ENCODE data around the gene MAN1C1.
"Not testable (repeated sequence)": the region's sequence is repeated elsewhere in the genome, so short reads cannot be mapped to it uniquely, and the experiment has no call there.

The MAN1C1 gene

DNA sequence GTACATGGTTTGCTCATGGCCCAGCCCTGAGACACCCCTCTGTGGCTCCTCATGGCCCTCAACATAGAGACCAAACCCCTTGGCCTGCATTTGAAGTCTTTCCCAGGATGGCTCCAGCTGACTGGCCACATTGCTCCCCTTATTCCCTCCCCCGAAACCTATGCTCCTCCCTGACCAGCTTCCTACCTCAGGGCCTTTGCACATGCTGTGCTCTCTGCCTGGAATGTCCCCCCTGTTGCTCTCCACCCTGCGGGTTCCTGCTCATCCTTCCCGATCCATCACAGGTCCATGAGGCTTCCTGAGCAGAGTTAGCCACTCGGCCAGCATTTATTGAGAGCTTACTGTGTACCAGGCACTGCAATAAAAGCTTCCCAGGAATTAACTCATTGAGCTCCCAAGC is 112.5 kb downstream of the MAN1C1 start:
- Histone ChIP-seq H3K4me1 (ENCODE audit: control insufficient read depth, insufficient read depth, low read length) (peaks cover 10% of the 10 kb centered on the region), H3K4me3 (ENCODE audit: low read length) (no peak overlapping the region), H3K9me3 (ENCODE audit: control insufficient read depth, insufficient read depth, low read length) (no peaks in the 10 kb centered on the region), H3K36me3 (ENCODE audit: control insufficient read depth, insufficient read depth, low read length) (no peaks in the 10 kb centered on the region), H3K27me3 (ENCODE audit: control insufficient read depth, insufficient read depth, low read length) (no peaks in the 10 kb centered on the region), H3K27ac (ENCODE audit: low read length) (no peak overlapping the region)
- DNase-seq (ENCODE audit: low read depth, low spot score) = no peak
- WGBS (ENCODE audit: insufficient coverage, insufficient read length) = no CpG with 5 or more reads among the region's 4 CpGs

DNA sequence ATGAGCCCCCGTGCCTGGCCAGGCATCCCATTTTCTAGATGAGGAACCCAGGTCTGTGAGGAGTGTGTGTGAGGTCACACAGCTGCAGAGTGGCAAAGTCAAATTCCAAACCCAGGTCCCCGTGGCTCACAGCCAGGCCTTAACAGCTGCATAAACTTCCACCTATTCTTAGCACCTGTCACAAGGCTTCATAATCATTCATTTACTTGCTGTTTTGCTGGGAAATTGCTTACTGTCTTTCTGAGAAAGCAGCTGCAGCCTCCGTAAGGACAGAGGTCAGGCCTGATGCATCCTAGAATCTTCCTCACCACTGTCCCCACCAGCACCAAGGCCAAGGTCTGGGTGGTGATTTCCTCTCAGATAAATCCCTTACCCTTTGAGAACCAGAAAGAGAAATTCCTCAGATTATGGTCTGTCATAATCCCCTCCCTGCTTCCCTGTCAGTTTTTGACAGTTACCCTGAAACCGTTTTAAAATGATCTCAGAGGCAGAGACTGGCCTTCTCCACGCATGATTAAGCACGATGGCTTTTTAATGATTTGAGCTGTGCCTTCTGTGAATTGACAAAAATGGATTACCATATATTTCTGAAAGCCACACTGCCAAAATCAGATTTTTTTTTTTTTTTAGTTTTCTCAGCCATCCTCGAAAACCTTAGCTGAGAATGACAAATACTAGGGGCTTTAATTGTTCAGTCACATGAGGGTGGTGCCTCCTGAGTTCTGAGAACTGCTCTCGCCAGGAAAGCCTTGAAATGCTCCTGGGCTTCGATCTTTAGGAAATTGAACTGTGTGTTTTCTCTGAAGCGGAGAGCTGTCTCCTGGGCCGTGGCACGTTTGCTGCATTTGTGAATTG is 113.4 kb downstream of the MAN1C1 start:
- no peaks in the 10 kb centered on the region for H3K36me3 ChIP-seq (ENCODE audit: control insufficient read depth, insufficient read depth, low read length)
- no peak for DNase-seq (ENCODE audit: low read depth, low spot score)
- no peaks in the 10 kb centered on the region for H3K9me3 ChIP-seq (ENCODE audit: control insufficient read depth, insufficient read depth, low read length)
- peaks cover 10% of the 10 kb centered on the region for H3K4me1 ChIP-seq (ENCODE audit: control insufficient read depth, insufficient read depth, low read length)
- no peaks in the 10 kb centered on the region for H3K27me3 ChIP-seq (ENCODE audit: control insufficient read depth, insufficient read depth, low read length)
- no CpG with 5 or more reads among the region's 12 CpGs for WGBS (ENCODE audit: insufficient coverage, insufficient read length)
- H3K4me3 ChIP-seq (ENCODE audit: low read length) = no peak overlapping the region
- no peak overlapping the region for H3K27ac ChIP-seq (ENCODE audit: low read length)

DNA sequence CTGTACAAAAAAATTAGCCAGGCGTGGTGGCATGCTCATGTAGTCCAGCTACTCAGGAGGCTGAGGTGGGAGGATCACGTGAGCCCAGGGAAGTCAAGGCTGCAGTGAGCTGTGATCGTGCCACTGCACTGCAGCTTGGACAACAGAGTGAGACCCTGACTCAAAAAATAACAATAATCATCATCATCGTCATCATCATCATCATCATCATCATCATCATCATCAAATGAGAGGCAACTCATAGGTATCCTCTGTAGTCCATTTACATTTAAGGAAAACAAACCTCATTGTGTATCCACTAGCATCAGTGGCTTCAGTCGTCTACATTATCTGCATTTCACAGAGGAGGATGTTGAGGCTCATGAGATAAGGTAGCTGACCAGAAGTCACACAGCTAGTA is 114.6 kb downstream of the MAN1C1 start:
- Histone ChIP-seq H3K27ac (ENCODE audit: low read length) (no peak overlapping the region), H3K9me3 (ENCODE audit: control insufficient read depth, insufficient read depth, low read length) (no peaks in the 10 kb centered on the region), H3K4me3 (ENCODE audit: low read length) (no peak overlapping the region), H3K4me1 (ENCODE audit: control insufficient read depth, insufficient read depth, low read length) (0 out of 2 replicates have a peak, but pooled peaks cover 4% of the 10 kb centered on the region), H3K36me3 (ENCODE audit: control insufficient read depth, insufficient read depth, low read length) (no peaks in the 10 kb centered on the region), H3K27me3 (ENCODE audit: control insufficient read depth, insufficient read depth, low read length) (no peaks in the 10 kb centered on the region)
- no CpG with 5 or more reads among the region's 5 CpGs for WGBS (ENCODE audit: insufficient coverage, insufficient read length)
- DNase-seq (ENCODE audit: low read depth, low spot score) = no peak

DNA sequence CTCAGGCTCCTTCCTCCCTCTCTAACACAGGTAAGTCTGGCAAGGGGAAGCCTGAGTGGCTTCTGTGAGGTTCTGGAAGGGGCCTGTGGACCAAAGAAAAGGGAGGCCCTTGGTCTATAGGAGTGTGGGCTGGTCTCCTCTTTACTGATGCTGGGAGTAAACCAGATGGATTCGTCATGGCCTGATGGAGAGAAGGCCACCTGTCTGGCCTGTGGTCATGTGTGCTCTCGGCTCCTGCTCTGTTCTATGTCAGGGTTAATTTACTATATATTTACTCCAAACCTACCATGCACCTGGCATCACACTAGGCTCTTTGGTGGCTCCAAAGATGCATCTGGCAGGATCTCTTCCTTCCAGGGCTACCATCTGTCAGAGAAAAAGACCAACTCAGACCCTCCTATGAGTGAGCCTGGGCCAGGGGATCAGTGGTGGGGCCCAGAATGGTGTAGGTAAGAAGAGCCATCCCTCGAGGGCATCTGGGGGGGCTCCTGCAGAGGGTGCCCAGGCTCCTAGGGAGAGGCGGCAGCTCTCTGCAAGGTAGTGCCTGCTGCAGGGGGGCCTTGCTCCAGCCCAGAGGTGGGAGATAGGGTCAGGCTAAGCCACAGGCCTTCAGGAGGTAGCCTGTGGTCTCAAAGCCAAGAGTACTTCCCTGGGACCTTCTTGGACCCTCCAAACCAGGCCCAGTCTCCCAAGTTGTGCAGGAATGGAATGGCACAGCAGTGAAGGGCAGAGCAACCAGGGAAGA is 115.2 kb downstream of the MAN1C1 start:
- Histone ChIP-seq H3K27me3 (ENCODE audit: control insufficient read depth, insufficient read depth, low read length) (no peaks in the 10 kb centered on the region), H3K36me3 (ENCODE audit: control insufficient read depth, insufficient read depth, low read length) (no peaks in the 10 kb centered on the region), H3K4me1 (ENCODE audit: control insufficient read depth, insufficient read depth, low read length) (0 out of 2 replicates have a peak, but pooled peaks cover 4% of the 10 kb centered on the region), H3K27ac (ENCODE audit: low read length) (no peak overlapping the region), H3K4me3 (ENCODE audit: low read length) (no peak overlapping the region), H3K9me3 (ENCODE audit: control insufficient read depth, insufficient read depth, low read length) (no peaks in the 10 kb centered on the region)
- no peak for DNase-seq (ENCODE audit: low read depth, low spot score)
- no CpG with 5 or more reads among the region's 4 CpGs for WGBS (ENCODE audit: insufficient coverage, insufficient read length)

DNA sequence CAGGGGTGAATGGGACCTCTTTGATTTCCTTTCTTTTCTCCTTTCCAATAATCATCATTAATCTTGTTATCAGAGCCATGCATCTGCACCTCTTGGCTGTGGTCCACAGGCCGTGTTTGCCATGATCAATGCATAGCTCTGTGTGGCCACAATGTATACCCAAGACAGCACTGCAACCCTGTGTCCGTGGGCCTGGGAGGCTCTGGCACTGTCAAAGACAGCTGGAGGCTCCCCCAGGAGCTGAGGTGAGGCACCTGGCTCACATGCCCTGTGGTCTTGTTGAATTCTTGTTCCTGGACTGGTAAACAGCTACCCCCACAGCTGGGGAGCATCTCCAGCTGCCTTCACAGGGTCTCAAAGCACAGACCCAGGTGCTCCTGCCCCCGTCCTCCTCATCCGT is 116.2 kb downstream of the MAN1C1 start:
- Histone ChIP-seq H3K36me3 (ENCODE audit: control insufficient read depth, insufficient read depth, low read length) (no peaks in the 10 kb centered on the region), H3K27ac (ENCODE audit: low read length) (no peak overlapping the region), H3K9me3 (ENCODE audit: control insufficient read depth, insufficient read depth, low read length) (no peaks in the 10 kb centered on the region), H3K4me1 (ENCODE audit: control insufficient read depth, insufficient read depth, low read length) (0 out of 2 replicates have a peak, but pooled peaks cover 4% of the 10 kb centered on the region), H3K27me3 (ENCODE audit: control insufficient read depth, insufficient read depth, low read length) (no peaks in the 10 kb centered on the region), H3K4me3 (ENCODE audit: low read length) (no peak overlapping the region)
- no CpG with 5 or more reads among the region's 4 CpGs for WGBS (ENCODE audit: insufficient coverage, insufficient read length)
- no peak for DNase-seq (ENCODE audit: low read depth, low spot score)

DNA sequence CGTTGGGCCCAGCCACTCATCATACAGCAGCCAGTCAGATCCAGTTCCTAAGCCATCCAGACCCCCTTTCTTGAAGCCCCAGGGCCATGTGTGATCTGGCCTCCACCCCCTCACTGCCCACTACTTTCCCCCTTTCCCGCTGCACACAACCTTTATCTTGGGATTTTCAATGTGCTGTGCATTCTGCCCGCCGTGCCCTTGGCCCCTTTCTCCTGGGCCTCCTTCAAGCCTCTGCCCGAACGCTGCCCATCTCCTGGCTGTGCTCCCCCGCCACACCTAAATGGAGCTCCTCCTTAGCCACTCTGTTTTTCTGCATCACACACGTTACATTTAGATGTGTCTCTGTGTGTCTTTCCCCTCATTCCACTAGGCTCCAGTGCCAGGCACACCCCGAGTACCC is 116.7 kb downstream of the MAN1C1 start:
- 0 out of 2 replicates have a peak, but pooled peaks cover 1% of the 10 kb centered on the region for H3K4me1 ChIP-seq (ENCODE audit: control insufficient read depth, insufficient read depth, low read length)
- H3K27ac ChIP-seq (ENCODE audit: low read length) = no peak overlapping the region
- H3K4me3 ChIP-seq (ENCODE audit: low read length) = no peak overlapping the region
- no peak for DNase-seq (ENCODE audit: low read depth, low spot score)
- H3K27me3 ChIP-seq (ENCODE audit: control insufficient read depth, insufficient read depth, low read length) = no peaks in the 10 kb centered on the region
- H3K9me3 ChIP-seq (ENCODE audit: control insufficient read depth, insufficient read depth, low read length) = no peaks in the 10 kb centered on the region
- no peaks in the 10 kb centered on the region for H3K36me3 ChIP-seq (ENCODE audit: control insufficient read depth, insufficient read depth, low read length)
- no CpG with 5 or more reads among the region's 9 CpGs for WGBS (ENCODE audit: insufficient coverage, insufficient read length)

DNA sequence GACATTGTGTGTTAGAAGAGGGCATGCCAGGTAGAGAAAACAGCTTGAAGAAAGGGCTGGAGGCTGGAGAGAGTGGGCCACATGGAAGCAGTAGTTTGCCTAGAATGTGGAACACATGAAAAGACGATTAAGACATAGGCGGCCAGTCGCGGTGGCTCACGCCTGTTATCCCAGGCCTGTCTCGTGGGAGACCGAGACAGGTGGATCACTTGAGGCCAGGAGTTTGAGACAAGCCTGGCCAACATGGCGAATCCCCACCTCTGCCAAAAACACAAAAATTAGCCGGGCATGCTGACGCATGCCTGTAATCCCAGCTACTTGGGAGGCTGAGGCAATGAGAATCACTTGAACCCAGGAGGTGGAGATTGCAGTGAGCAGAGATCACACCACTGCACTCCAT is 118.4 kb downstream of the MAN1C1 start:
- not testable (repeated sequence) for H3K27ac ChIP-seq (ENCODE audit: low read length); H3K27me3 ChIP-seq (ENCODE audit: control insufficient read depth, insufficient read depth, low read length); H3K4me1 ChIP-seq (ENCODE audit: control insufficient read depth, insufficient read depth, low read length); H3K4me3 ChIP-seq (ENCODE audit: low read length); H3K9me3 ChIP-seq (ENCODE audit: control insufficient read depth, insufficient read depth, low read length); DNase-seq (ENCODE audit: low read depth, low spot score); H3K36me3 ChIP-seq (ENCODE audit: control insufficient read depth, insufficient read depth, low read length)
- no CpG with 5 or more reads among the region's 10 CpGs for WGBS (ENCODE audit: insufficient coverage, insufficient read length)

DNA sequence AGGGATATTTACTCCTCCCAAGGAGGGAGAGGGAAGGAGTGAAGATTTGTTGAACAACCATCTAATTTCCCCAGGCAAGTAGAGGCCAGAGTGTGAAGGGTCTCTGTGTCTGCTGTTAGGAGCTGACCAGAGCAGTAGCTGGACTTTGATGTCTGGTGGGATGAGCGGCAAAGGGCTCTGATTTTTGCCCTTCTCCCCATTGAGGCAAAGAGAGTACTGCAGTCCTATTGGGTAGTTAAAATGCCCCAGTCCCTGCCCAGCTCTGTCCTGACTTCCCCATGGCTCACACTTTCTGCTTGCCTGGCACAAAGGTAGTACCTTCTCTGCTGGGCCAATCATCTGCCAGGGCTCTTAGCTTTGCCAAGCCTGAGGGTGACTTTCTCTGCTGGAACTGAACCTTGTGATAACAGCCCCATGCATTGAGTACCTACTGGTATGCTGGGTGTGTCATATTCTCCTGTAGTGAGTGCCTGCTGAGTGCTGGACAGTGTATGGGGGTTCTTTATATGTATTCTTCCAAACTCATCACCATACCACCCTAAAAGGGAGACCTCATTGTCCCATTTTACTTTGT is 119.5 kb downstream of the MAN1C1 start:
- H3K4me3 ChIP-seq (ENCODE audit: low read length) = no peak overlapping the region
- no peaks in the 10 kb centered on the region for H3K4me1 ChIP-seq (ENCODE audit: control insufficient read depth, insufficient read depth, low read length)

DNA sequence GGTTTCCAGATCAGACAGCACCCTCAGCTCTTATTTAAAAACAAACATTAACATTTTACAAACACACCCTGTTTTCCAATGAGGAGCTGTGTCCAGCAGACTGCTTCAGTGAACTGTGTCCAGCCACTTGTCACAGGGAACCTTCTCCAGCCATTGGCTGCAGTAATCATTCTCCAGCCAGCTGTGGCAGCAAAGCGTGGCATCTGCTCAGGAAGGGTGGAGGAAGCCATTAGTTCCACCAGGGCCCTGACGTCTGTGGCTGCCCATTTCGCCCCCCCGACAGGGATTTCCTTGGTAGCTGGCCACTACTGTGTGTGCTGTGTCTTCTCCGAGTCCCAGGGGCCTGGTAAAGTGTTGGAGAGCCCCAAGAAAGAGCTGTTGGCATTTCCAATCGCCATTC is 120.5 kb downstream of the MAN1C1 start:
- Histone ChIP-seq H3K4me3 (ENCODE audit: low read length) (no peak overlapping the region), H3K4me1 (ENCODE audit: control insufficient read depth, insufficient read depth, low read length) (no peaks in the 10 kb centered on the region), H3K36me3 (ENCODE audit: control insufficient read depth, insufficient read depth, low read length) (no peaks in the 10 kb centered on the region), H3K27me3 (ENCODE audit: control insufficient read depth, insufficient read depth, low read length) (no peaks in the 10 kb centered on the region), H3K27ac (ENCODE audit: low read length) (no peak overlapping the region), H3K9me3 (ENCODE audit: control insufficient read depth, insufficient read depth, low read length) (no peaks in the 10 kb centered on the region)
- no CpG with 5 or more reads among the region's 6 CpGs for WGBS (ENCODE audit: insufficient coverage, insufficient read length)
- no peak for DNase-seq (ENCODE audit: low read depth, low spot score)

More for the DNA sequence above, 119.5 kb downstream of the MAN1C1 start:
- DNase-seq (ENCODE audit: low read depth, low spot score) = no peak
- Histone ChIP-seq H3K36me3 (ENCODE audit: control insufficient read depth, insufficient read depth, low read length) (no peaks in the 10 kb centered on the region), H3K27me3 (ENCODE audit: control insufficient read depth, insufficient read depth, low read length) (no peaks in the 10 kb centered on the region), H3K9me3 (ENCODE audit: control insufficient read depth, insufficient read depth, low read length) (no peaks in the 10 kb centered on the region), H3K27ac (ENCODE audit: low read length) (no peak overlapping the region)
- WGBS (ENCODE audit: insufficient coverage, insufficient read length) = no CpG with 5 or more reads among the region's 1 CpG

DNA sequence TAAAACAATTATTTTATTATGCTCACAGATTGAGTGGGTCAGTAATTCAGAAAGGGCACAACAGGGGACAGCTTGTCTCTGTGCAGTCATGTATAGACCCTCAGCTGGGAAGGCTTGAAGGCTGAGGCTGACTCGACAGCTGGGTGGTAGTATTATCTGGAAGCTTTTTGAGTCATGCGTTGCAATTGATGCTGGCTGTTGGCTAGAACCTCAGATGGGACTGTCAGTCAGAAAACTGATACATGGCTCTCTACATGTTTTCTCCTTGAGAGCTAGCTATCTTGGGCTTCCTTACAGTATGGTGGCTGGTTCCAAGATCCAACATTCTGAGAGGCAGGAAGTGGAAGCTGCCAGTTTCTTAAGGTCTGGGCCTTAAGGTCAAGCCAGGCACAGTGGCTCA is 121.9 kb downstream of the MAN1C1 start:
- Histone ChIP-seq H3K9me3 (ENCODE audit: control insufficient read depth, insufficient read depth, low read length) (no peaks in the 10 kb centered on the region), H3K4me1 (ENCODE audit: control insufficient read depth, insufficient read depth, low read length) (no peaks in the 10 kb centered on the region), H3K27ac (ENCODE audit: low read length) (no peak overlapping the region), H3K4me3 (ENCODE audit: low read length) (no peak overlapping the region), H3K36me3 (ENCODE audit: control insufficient read depth, insufficient read depth, low read length) (no peaks in the 10 kb centered on the region), H3K27me3 (ENCODE audit: control insufficient read depth, insufficient read depth, low read length) (no peaks in the 10 kb centered on the region)
- DNase-seq (ENCODE audit: low read depth, low spot score) = no peak
- WGBS (ENCODE audit: insufficient coverage, insufficient read length) = no CpG with 5 or more reads among the region's 2 CpGs
